HG03432 (cell line): ENCODE results near the gene DALRD3.
A peak's percentile ranks its signal among the peaks of the same experiment; 100 is the strongest.

Experiments used
- ATAC-seq: cut with Tn5 transposase; IDR thresholded peaks from one replicate; pipeline ENCODE4 v1.9.1; 2021; ENCODE audit warnings: mild to moderate bottlenecking, moderate library complexity; ENCODE audit not compliant: unreplicated experiment

Gene DALRD3

GRCh38 chr3:49006408-49007067 lies 11.8 kb downstream of the DALRD3 start:
- peak; percentile 1 for ATAC-seq

GRCh38 chr3:49005998-49006397 lies 12.4 kb downstream of the DALRD3 start:
- ATAC-seq, result no peak

GRCh38 chr3:49005303-49005680 lies 13.1 kb downstream of the DALRD3 start:
- no peak for ATAC-seq

- no peak for ATAC-seq
These were observed 13.8 kb downstream of the DALRD3 start for GRCh38 chr3:49004352-49005302.

DNA sequence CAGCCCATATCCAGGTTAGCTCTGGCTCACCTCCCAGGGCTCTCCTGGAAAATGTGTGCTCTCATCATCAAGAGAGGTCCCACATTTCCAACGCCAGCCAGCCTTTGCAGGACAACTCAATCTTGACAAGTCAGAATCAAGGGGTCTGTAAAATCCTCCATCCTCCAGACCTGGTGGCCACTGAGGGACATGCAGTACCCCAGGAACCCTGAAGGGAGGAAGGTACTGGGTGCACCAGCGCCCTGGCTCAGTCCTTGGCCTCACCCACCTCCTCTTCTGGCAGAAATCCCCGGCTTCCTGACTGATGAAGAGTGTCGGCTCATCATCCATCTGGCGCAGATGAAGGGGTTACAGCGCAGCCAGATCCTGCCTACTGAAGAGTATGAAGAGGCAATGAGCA lies 17.2 kb downstream of the DALRD3 start:
- ATAC-seq, result no peak

- no peak for ATAC-seq
These were observed 19.1 kb downstream of the DALRD3 start for GRCh38 chr3:48999085-48999858.

GRCh38 chr3:48997714-48998637 lies 20.4 kb downstream of the DALRD3 start:
- no peak for ATAC-seq

GRCh38 chr3:48997102-48997635 lies 21.2 kb downstream of the DALRD3 start:
- no peak for ATAC-seq

- no peak for ATAC-seq
These were observed 21.7 kb downstream of the DALRD3 start for GRCh38 chr3:48996640-48997039.

DNA sequence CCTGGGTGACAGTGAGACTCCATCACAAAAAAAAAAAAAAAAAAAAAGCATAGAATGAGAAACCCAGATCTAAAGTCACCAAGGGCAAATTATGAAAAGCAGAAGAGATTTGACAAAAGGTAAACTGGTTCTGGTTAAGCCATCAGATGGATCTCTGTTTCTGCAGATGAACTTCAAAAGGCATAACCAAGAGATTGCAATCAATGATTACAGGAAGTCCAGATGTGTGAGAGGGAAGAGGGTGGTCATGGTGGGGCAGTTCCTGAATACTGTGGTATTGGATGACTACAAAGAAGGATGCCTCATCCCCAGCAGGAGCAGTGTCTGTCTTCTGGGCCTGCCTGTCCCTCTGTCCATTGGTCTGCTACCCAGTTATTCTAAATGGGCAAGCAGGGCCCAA lies 24.5 kb downstream of the DALRD3 start:
- no peak for ATAC-seq

- ATAC-seq, result no peak
These were observed 26.4 kb downstream of the DALRD3 start for GRCh38 chr3:48991851-48992545.

GRCh38 chr3:48990636-48991469 lies 27.5 kb downstream of the DALRD3 start:
- no peak for ATAC-seq

GRCh38 chr3:48989796-48990635 lies 28.4 kb downstream of the DALRD3 start, which contains the start of gene P4HTM:
Gene P4HTM (plus strand): TSS chr3:48990241. CDS start chr3:48990257, 16 bp downstream.
- ATAC-seq, result peak; percentile 69

GRCh38 chr3:48989126-48989795 lies 29.1 kb downstream of the DALRD3 start:
- no peak for ATAC-seq

DNA sequence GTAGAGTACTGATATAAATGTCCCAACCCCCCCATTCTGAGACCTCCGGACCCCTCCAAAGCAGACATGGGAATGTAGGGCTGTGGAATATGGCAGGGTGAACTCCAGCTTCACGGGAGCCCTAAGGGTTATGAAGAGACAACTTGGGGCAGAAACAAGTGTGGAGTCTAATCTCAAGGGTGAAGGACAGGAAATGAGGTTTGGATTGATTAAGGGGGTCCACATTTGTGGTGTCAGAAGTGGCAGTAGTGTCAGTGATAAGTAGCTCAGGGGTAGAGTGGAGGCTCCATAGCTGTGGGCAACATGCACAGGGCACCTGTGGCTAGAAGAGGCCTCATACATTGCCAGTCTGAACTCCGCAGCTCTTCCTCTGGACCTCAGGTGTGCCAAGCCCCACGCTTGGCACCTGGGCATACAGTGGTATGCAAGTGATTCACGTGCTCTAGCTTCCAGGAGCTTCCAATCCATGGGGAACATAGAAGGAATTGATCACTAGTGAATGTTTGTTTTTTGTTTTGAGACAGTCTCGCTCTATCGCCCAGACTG lies 32.5 kb downstream of the DALRD3 start:
- no peak for ATAC-seq

- no peak for ATAC-seq
These were observed 33.7 kb downstream of the DALRD3 start for GRCh38 chr3:48984663-48985062.

DNA sequence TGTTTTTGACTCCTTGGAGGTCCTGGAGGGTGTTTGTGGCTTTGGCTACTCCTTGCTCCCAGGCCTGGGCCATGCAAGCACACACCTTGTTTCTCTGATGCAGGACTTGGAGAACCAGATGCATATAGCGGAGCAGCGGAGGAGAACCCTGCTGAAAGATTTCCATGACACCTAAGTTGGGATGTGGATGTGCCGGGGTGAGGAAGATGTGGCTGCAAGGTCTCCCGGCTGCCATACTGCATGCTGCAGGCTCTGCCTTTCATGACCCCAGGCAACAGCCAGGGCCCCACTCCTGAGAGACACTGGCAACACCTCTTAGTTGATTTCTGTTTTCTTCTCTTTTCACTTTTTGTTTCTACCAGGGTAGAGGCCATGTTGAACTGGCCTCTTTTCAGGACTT lies 35.3 kb downstream of the DALRD3 start:
- no peak for ATAC-seq
